ENCODE data around the gene NUDCD3.

DNA sequence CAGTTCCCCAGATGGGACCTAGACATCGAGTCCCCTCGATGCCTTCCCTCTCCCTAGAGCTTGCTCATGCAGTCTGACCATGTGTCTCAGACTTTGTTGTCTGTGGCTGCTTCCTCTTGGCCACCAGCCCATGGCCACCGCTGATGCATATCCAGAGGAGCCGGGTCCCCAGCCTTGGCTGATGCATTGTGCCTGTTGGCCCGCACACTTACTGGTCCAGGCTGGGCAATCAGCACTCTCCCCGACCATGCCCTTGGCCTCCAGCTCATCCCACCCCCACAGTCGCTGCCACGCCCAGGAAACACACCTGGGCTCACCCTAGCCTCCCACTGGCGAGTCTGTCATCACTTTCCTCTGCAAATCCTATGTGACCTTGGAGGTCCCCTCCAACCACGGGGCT lies 40.5 kb upstream of the NUDCD3 start:
- no peak for TF ChIP-seq CTCF (conservative IDR thresholded peaks at IDR 0.05; ENCODE audit: low read length)
- no peak for TF ChIP-seq EZH2phosphoT487 (IDR thresholded peaks at IDR 0.05; ENCODE audit: borderline replicate concordance)
